GM18498 (cell line): ENCODE measurements around the gene DYNC1LI2.
"Not testable (repeated sequence)": the region's sequence is repeated elsewhere in the genome, so short reads cannot be mapped to it uniquely, and the experiment has no call there.

Source experiments
- ATAC-seq: cut with Tn5 transposase; IDR thresholded peaks from one replicate; pipeline ENCODE4 v1.9.1; 2021; ENCODE audit warnings: mild to moderate bottlenecking, moderate library complexity; ENCODE audit not compliant: unreplicated experiment

Gene DYNC1LI2

DNA sequence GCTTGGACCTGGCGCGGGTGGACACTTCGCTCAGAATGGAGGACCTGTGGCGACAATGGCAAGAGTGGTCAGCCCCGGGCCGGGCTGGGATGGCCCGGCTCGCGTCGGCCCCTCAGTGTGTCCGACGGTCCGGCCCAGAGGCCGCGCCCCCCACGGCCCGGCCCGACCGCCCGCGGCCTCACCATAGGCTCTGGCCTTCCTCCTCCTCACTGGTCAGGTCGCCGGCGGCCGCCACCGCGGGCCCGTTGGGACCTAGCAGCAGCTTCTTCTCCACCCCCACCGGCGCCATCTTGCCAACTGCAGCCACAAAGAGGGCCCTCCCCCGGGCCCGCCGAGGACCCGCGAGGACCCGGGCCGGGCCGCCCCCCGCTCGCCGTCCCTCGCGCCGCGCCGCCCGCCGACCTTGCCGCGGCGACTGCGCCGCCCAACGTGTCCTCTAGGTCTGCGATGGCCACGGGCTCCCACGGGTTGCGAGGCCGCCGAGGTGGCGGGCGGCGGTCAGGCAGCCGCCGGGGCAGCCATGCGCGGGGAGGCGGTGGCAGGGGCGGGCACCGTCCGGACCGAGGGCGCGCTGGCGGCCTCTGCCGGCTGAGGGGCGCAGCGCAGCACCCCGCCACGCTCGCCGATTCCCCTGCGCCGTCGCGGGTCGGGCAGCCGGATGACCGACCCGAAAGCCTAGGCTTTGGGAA is at the start of gene DYNC1LI2:
Gene DYNC1LI2 (minus strand): TSS at position 307 of the 689 bp plus-strand sequence. CDS start 18 bp downstream, at position 289.
- ATAC-seq = peak; percentile 87

DNA sequence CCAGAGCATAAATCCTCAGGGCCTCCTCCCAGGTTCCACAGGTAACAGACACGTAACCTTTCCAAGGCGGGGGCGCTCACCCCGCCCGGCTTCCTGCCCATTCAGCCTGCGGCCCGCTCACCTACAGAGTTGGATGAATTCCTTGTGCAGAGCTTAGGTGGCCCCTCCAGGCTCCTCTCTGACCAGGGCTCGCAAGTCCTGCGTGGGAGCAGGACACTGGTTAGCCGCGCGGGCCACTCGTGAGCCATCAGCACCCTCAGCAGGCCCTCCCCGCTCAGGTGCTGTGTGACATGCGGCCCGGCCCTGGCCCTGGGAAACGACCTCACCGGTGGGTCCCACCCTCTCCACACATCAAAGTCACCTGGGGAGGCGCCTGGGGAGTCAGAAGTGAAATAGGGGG is 49.4 kb upstream of the DYNC1LI2 start:
- ATAC-seq = no peak

- no peak for ATAC-seq
Observed at GRCh38 chr16:66798161-66798560, 46.8 kb upstream of the DYNC1LI2 start.

- ATAC-seq = not testable (repeated sequence)
Observed at GRCh38 chr16:66793984-66794383, 42.6 kb upstream of the DYNC1LI2 start.

DNA sequence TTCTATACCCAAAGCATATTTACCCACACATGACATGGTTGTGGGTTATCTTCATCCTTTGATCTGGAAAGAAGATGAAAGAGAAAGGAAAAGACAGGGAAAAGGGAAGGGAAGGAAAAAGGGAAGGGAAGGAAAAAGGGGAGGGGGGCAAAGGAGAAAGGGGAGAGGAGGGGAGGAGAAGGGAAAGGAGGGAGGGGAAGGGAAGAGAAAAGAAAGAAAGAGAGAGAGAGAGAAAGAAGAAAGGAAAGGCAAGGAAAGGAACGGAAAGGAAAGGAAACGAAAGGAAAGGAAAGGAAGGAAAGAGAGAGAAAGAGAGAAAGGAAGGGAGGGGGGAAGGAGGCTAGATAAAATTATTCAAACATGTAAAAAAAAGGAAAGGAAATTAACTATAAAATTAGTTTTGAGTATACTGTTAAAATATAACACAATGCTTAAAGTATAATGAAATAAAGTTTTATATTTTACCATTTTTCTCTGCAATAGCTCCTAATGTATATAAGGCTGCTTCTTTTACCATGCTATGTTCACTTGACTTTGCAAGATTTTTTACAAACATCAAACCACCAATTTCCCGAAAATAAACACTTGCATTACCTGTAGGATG is 38.8 kb upstream of the DYNC1LI2 start:
- ATAC-seq = no peak

- ATAC-seq = no peak
Observed at GRCh38 chr16:66787427-66787826, 36.0 kb upstream of the DYNC1LI2 start.

DNA sequence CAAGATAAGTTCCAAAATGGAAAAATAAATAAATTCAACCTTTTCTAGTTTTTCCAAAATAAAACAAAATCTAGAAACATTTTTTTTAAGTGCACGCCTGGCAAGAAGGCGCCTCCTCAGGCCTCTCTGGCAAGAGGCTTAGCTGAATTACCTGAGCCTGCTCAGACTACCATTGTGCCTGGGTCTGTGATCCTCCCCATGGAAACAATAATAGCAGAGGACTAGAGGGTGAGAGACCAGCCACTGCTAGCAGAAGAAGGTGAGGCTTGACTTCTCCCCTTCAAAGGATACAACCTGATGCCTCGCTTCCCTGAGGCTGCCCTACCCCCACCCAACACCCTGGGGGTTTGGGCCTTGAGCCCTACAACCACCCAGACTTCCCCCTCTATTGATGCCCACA is 35.1 kb upstream of the DYNC1LI2 start:
- ATAC-seq = no peak

- no peak for ATAC-seq
Observed at GRCh38 chr16:66776457-66776856, 25.0 kb upstream of the DYNC1LI2 start.

DNA sequence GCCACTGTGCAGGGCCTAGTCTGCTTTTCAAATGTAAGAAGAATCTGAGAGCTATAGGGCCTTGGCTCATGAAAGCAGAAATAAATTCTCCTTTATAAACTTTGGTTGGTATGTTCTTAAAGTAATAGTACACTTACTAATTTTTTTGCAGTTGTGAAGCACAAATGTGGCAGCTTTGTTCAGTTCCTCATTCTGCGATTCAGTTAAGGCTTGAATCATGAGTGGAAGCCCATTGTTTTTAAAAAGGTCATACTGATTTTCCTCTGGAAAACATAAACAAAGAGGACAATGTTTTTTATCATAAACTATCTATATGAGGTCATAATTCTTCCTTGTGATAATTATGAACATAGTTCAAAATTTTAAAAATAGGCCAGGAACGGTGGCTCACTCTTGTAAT is 23.6 kb upstream of the DYNC1LI2 start:
- ATAC-seq = no peak

DNA sequence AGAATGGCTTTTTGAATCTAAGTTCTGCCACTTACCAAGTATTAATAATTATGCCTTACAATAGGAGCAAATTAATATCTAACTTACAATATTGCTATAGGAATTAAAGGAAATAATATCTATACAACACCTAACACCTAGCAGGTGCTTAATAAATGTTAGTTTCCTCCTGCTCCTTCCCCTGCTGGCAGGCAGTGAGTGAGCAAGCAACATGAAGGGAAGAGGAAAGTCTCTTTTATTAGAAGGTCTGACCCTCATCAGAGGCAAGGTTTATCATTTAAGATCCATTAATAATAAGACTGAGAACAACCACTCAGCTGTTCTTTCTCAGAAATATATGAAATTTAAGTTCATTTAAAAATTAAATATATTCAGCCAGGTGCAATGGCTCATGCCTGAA is 6.7 kb upstream of the DYNC1LI2 start:
- ATAC-seq = no peak

GRCh38 chr16:66754819-66755218 is 3.4 kb upstream of the DYNC1LI2 start:
- ATAC-seq = no peak

- no peak for ATAC-seq
Observed at GRCh38 chr16:66754211-66754610, 2.8 kb upstream of the DYNC1LI2 start.

- ATAC-seq = no peak
Observed at GRCh38 chr16:66752958-66753357, 1.5 kb upstream of the DYNC1LI2 start.

DNA sequence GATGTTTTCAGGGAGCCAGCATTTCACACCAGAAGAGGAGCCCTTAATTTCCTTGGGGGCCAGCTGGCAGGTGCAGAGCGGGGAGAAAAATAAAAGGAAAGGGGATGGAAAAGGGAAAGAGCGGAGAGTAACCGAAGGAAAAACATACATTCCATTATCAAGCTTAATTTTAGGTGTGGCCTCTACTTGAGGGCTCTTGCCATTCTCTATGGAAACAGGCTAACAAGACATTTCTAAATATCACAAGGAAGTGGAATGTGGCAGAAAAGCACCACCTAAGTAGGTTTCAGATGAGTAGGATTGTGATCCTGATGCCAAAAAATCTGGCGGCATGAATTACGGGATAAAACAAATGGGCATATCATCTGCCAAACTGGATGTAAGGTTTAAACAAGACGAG is 970 bp upstream of the DYNC1LI2 start:
- no peak for ATAC-seq

DNA sequence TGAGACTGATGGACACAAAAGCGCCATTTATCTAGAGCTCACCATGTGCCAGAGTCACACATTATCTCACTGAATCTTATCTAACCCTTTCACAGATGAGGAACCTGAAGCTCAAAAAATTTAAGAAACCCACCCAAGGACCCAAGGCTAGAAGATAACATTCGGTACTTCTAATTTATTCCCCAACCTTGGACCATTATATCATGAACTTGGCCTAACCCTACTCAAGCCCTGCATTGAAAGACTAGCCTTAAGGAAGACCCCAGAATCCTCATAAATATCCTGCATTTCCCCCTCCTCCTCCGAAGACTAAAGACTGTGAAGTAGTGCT is 548 bp upstream of the DYNC1LI2 start:
- ATAC-seq = no peak

DNA sequence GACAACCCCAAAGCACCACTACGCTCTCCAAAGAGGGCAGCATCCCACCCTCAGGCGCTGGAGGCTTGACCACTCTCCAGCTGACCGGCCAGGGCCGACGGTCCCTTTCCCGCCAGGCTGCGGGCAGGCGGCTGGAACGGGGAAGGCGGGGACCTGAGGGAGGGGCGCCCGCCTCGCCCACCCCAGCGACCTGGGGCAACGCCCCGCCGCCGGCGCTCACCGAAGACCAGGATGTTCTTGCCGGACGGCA is 431 bp downstream of the DYNC1LI2 start:
- peak; percentile 16 for ATAC-seq

- peak; percentile 6 for ATAC-seq
Observed at GRCh38 chr16:66750279-66751052, 943 bp downstream of the DYNC1LI2 start.

DNA sequence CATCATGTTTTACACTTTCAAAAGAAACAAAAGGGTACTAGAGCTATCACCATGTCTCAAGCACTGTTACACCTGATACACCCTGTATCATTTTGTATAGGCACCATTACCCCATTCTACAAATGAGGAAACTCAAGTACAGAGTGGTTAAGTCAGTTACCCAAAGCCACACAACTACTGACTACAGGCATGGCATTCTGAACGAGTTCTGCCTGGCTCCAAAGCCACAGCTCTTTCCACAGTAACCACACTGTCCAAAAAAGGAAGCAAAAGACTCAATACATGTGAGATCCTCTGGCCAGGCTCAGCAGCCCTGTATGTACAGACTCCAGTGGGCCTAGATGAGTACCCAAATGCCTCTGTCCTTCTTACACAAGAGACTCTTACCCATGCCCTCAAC is 4.7 kb downstream of the DYNC1LI2 start:
- ATAC-seq = peak; percentile 44

GRCh38 chr16:66746048-66746447 is 5.4 kb downstream of the DYNC1LI2 start:
- ATAC-seq = no peak

DNA sequence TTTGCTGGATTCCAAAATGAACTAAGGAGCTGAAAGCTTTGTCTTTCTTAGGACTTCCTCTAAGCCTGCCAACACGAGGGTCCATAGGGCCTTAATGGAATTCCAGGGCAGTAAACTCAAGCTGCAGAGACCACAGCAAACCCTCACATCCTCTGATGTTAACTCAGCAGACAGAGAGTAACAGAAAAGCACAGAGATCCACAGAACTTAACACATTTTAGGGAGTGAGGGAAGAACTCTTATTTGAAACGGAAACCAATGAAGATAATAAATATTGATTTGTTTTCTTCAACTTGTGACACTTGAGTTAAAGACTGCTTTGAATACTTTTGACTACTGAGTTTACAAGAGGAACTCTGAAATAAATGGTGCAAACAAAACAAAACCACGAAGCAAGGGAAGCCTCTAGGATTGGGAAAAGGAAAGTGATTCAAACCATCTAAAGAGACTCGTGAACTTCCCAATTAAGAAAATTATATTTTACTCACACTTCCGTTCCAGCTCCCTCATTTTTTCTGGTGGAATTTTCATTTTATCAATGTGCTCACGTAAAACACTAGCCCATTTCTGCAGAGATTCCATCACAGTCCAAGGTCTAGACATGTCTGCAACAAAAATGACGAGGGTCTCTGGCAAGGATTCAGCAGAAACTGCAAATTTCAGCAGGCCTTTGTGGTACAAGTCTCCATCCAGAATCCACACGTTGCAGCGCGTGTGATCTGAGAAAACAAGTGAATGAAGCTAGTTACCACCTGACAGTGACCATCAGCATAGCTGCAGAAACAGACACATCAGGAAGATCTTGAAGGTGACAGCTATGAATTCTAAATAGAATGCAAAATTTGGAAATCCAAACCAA is 9.2 kb downstream of the DYNC1LI2 start:
- no peak for ATAC-seq

DNA sequence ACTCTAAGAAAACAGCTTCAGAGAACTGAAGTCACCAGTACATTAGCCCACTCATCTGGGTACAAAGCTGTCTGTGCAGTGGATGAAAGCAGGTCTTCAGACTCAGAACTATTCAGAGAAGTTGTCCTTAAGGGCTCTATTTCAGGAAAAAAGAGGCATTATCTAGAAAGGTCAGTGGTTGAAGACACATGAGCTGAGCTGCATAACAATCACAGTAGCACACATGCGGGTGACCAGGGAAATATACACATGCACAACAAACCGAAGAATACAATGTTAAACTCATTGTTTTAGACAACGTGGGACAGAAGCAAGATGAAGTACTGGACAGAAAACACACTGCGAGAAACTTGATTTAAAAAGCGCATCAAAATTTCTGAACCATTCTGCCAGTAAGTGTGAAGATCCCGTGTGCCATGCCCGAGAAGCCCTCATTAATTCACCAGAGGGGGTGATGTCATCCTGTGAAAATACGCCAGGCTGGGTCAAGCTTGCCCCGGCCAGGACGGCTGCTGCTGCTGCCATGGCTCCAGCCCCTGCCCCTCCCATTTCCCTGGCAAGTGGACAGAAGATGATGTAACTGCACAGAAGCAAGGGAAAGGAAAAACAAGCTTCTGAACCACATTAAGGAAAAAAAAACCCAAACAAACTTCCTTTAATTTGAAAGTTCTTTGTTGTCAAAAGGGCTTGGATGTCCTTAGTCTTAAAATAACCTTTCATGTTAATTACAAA is 10.1 kb downstream of the DYNC1LI2 start:
- no peak for ATAC-seq
